Psoas muscle (tissue), 8 donors: Measurements from ENCODE around the gene CD320. TPM values are rescaled to one million over a fixed set of nuclear protein-coding genes. Genes with fewer than 3 reads are reported as not detected.
A peak's percentile ranks its signal among the peaks of the same experiment; 100 is the strongest.
"Not testable (repeated sequence)": the region's sequence is repeated elsewhere in the genome, so short reads cannot be mapped to it uniquely, and the experiment has no call there.

Experiments used
- ATAC-seq, 4 donors: fragments of 200-7000 bp; cut with Tn5 transposase; one replicate each; pipeline ENCODE4 v1.9.1; 2020; ENCODE audit warnings: moderate library complexity in 3 of 4, mild to moderate bottlenecking in 2 of 4
- DNase-seq, 2 donors: peaks; one replicate each; pipeline ENCODE4 v3.0.0-alpha.2; 2020
- H3K27ac ChIP-seq: fragments of 200-600 bp; one replicate; pipeline ENCODE4 v1.8.0; 2022
- H3K27me3 ChIP-seq, 3 donors: fragments of 200-600 bp in 1 of 3; one replicate each; pipeline versions ENCODE4 v1.6.1 to v1.8.0; 2013 to 2022; ENCODE audit warnings: low read length in 2 of 3, mild to moderate bottlenecking in 2 of 3, moderate library complexity in 1 of 3; ENCODE audit not compliant: insufficient read depth in 3 of 3
- H3K36me3 ChIP-seq, 2 donors: fragments of 200-600 bp in 1 of 2; one replicate each; pipeline versions ENCODE4 v1.6.1 to v1.8.0; 2013 to 2022; ENCODE audit warnings: low read depth in 1 of 2, mild to moderate bottlenecking in 1 of 2, moderate library complexity in 1 of 2; ENCODE audit not compliant: insufficient read depth in 1 of 2
- H3K4me1 ChIP-seq: fragments of 200-600 bp; one replicate; pipeline ENCODE4 v1.8.0; 2022
- H3K4me3 ChIP-seq: fragments of 200-600 bp; one replicate; pipeline ENCODE4 v1.8.0; 2022; ENCODE audit warnings: mild to moderate bottlenecking
- H3K9me3 ChIP-seq: fragments of 200-600 bp; one replicate; pipeline ENCODE4 v1.8.0; 2022
- WGBS, 3 donors: extraction: QIAGEN DNeasy Blood & Tissue Kit; methylation state at CpG; one replicate each; pipeline versions ENCODE4 v1.1.6 to v1.1.7; 2013; 5-methylcytosine and 5-hydroxymethylcytosine counted together
- intact Hi-C, 2 donors: fragments of 100-400 bp; cut with DNase I; formaldehyde crosslinking; loops; one replicate each; pipeline versions ENCODE4 v1.11.0 to v1.14.2; 2022
- polyA plus RNA-seq, 3 donors: library from polyadenylated mRNA; stranded (reverse); fragments of 200-250 nt; gene quantifications; one replicate each; pipeline ENCODE4 v1.2.3, GENCODE V29; 2013
- total RNA-seq, 4 donors: library from RNA; stranded (reverse); fragmentation: NEBNext Ultra II Directional in 2 of 4; extraction: Animal tissue kit (Norgen Biotek cat#: 25700) in 2 of 4; gene quantifications; one replicate each; pipeline versions ENCODE4 v1.2.1 to v1.2.4, GENCODE V29; 2021 to 2023
- TF ChIP-seq, protein P1 (sequence below): fragments of 200-600 bp; IDR thresholded peaks from one replicate; pipeline ENCODE4 v1.8.0; 2022; ENCODE audit warnings: antibody characterized with exemption
- donor health status: healthy with polysubstance abuse.
- donor health status: DM: no; HTN: no; CAD: no; lungs with moderate emphysema.
- donor health status: Bipolar disorder and iron deficiency.
- donor health status: healthy.
- donor health status: DM: yes; HTN: yes; CAD: no.
- donor health status: DM: no; HTN: no; CAD: no.
- donor health status: DM: no; HTN: no; CAD: no.
- donor health status: DM: yes; HTN: yes; CAD: no.

Gene CD320
- total and polyA plus RNA-seq, 7 donors: 17.4 to 67.2 (median 25.4) TPM

DNA sequence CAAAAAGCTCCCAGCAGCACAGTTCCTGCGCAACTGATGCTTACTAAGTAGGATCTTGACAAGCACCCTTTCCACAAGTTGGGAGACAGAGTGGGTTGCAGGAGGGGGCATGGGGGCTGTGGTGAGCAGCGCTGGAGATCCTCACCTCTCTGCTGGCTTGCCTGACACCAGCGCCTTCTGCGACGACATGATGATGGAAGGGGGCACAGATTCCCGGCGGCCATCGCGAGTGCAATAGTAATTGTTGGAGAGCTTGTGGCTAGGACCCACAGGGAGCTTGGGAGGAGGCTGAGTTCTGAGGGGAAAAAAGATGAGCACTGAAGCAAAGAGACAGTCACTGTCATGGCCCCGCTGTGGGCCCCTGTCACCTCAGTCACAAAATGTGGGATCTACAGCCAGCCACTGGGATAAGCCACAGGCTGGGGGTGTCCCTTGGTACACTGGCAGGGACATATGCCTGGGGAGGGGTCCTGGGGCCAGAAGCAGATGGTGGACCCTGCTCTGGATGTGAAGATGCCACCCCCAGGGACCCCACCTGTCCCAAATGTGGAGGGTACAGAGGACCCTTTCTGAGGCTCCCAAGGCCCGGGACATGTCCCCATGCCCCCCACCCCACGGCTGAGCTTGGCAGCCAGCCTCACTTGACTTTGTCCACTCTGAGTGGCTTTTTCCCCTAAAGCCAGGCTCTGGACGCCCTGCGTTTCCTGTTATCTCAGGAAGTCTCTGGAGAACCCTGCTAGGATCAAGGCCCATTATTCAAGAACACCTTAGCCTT lies 8.4 kb upstream of the CD320 start:
- Histone ChIP-seq H3K9me3 (no peaks in the 10 kb centered on the region), H3K27me3 (no peaks in the 10 kb centered on the region), H3K27ac (no peak overlapping the region), H3K4me1 (peaks cover 16% of the 10 kb centered on the region), H3K36me3 (peaks cover 0 to 63% of the 10 kb centered on the region in 2 donors), H3K4me3 (no peak overlapping the region)
- no peak for ATAC-seq
- WGBS, 3 donors: 82 to 87% (median 85%) methylated on average over 14 of the region's 14 CpGs
- intact Hi-C loops: no loop called here
- peak in 1 of 2 donors; percentile 36 for DNase-seq
- TF ChIP-seq, protein P1, sequence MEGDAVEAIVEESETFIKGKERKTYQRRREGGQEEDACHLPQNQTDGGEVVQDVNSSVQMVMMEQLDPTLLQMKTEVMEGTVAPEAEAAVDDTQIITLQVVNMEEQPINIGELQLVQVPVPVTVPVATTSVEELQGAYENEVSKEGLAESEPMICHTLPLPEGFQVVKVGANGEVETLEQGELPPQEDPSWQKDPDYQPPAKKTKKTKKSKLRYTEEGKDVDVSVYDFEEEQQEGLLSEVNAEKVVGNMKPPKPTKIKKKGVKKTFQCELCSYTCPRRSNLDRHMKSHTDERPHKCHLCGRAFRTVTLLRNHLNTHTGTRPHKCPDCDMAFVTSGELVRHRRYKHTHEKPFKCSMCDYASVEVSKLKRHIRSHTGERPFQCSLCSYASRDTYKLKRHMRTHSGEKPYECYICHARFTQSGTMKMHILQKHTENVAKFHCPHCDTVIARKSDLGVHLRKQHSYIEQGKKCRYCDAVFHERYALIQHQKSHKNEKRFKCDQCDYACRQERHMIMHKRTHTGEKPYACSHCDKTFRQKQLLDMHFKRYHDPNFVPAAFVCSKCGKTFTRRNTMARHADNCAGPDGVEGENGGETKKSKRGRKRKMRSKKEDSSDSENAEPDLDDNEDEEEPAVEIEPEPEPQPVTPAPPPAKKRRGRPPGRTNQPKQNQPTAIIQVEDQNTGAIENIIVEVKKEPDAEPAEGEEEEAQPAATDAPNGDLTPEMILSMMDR: no peak

DNA sequence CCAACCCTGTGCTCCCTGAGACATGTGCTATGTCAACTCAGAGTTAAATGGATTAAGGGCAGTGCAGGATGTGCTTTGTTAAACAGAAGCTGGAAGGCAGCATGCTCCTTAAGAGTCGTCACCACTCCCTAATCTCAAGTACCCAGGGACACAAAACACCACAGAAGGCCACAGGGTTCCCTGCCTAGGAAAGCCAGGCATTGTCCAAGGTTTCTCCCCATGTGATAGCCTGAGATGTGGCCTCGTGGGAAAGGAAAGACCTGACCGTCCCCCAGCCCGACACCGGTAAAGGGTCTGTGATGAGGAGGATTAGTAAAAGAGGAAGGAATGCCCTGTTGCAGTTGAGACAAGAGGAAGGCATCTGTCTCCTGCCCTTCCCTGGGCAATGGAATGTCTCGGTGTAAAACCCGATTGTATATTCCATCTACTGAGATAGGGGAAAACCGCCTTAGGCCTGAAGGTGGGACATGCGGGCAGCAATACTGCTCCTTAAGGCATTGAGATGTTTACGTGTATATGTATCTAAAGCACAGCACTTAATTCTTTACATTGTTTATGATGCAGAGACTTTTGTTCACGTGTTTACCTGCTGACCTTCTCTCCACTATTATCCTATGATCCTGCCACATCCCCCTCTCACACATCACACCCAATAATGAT lies 7.0 kb upstream of the CD320 start:
- intact Hi-C loops, H3K27ac ChIP-seq, H3K9me3 ChIP-seq, H3K4me3 ChIP-seq, ATAC-seq, H3K27me3 ChIP-seq: not testable (repeated sequence)
- Histone ChIP-seq H3K36me3 (peaks cover 0 to 77% of the 10 kb centered on the region in 2 donors), H3K4me1 (peaks cover 14% of the 10 kb centered on the region)
- DNase-seq: peak in 1 of 2 donors; percentile 3
- WGBS, 3 donors: 83 to 90% (median 87%) methylated on average over 11 of the region's 11 CpGs

DNA sequence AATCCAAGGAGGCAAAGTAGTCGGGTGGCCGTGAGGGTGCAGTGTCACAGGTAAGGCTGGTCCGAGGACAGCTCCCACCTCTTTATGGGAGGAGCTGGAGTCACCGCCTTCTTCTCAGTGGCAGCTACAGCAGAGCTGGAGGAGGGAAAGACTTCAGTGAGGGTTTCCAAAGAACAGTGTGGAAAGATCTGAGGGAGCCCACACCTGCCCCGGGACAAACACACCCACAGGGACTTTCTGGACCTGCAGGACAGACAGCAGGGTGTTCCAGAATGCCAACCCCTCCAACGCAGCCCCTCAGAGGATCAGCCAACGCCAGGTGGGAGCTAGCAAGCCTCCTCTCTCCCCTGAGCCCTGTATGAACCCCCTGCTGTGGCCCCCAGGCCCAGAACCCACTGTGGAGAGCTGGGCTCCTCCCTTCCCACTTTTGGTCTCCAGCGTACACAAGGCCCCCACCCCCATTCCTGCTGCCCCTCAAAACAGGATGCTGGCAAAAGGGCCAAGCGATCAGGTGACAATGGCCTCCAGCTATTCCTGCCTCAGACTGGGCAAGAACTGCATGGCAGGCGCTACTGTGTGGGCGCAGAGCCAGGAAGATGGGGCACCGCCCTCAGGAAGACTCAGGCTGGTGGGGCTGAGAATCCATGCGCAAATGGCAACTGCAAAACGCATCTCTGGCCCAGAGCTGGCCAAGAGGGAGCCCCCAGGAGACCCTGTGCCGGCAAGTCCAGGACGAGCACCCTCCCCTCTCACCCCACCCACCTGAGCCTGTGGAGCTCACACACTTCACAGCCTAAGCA lies 3.5 kb upstream of the CD320 start:
- Histone ChIP-seq H3K4me1 (peaks cover 27% of the 10 kb centered on the region), H3K4me3 (no peak overlapping the region), H3K27me3 (no peaks in the 10 kb centered on the region), H3K9me3 (no peaks in the 10 kb centered on the region), H3K27ac (peak overlapping the region; percentile 30), H3K36me3 (peaks cover 0 to 74% of the 10 kb centered on the region in 2 donors)
- 45 to 63% (median 48%) methylated on average over 16 of the region's 16 CpGs for WGBS, 3 donors
- intact Hi-C loops: no loop called here
- ATAC-seq: no peak
- peak; percentile 40 to 78 for DNase-seq
- TF ChIP-seq, protein P1: no peak

DNA sequence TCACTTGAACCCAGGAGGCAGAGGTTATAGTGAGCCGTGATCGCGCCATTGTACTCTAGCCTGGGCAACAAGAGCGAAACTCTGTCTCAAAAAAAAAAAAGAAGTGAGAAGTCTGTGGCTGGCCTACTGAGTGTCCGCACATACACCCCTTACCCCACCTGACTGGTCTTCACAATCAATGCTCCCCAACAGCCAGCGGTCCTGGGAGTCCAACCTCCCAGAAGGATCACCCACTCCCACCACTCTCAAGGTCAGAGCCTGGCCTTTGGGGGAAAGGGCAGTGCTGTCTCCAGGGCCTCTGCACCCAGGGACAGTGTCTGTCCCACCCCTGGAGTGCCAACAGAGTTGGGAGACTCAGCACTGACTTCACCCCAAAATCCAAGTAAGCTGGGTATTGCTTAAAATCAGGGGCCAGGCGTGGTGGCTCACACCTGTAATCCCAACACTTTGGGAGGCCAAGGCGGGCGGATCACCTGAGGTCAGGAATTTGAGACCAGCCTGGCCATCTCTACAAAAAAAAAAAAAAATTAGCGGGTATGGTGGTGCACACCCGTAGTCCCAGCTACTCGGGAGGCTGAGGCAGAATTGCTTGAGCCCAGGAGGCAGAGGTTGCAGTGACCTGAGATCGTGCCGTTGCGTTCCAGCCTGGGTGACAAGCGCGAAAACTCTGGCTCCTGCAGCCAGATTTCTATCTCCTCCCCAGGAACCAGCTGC lies 2.3 kb upstream of the CD320 start:
- H3K9me3 ChIP-seq: no peaks in the 10 kb centered on the region
- 89 to 94% (median 92%) methylated on average over 17 of the region's 17 CpGs for WGBS, 3 donors
- H3K27ac ChIP-seq: peak overlapping the region; percentile 30
- intact Hi-C loops: no loop called here
- peaks cover 30% of the 10 kb centered on the region for H3K4me1 ChIP-seq
- TF ChIP-seq, protein P1: no peak
- H3K27me3 ChIP-seq: no peaks in the 10 kb centered on the region
- H3K36me3 ChIP-seq: peaks cover 0 to 62% of the 10 kb centered on the region in 2 donors
- no peak for ATAC-seq
- H3K4me3 ChIP-seq: no peak overlapping the region
- peak; percentile 4 to 6 for DNase-seq
